ENCODE data around the gene EIF4E2. TPM values are rescaled to one million over a fixed set of nuclear protein-coding genes. Genes with fewer than 3 reads are reported as not detected.
A peak's percentile ranks its signal among the peaks of the same experiment; 100 is the strongest.

Gene EIF4E2
- polyA plus RNA-seq, 4 donors, result 67.9 to 103 (median 88.4) TPM

- Histone ChIP-seq H3K36me3 (ENCODE audit: control insufficient read depth in 3 of 3, insufficient read depth in 2 of 3, low read depth in 1 of 3, low read length in 3 of 3) (no peaks in the 10 kb centered on the region), H3K9me3 (ENCODE audit: control insufficient read depth in 2 of 2, insufficient read depth in 1 of 2, low read depth in 1 of 2, low read length in 1 of 2) (peaks cover 0 to 6% of the 10 kb centered on the region in 2 donors), H3K27me3 (ENCODE audit: control insufficient read depth in 3 of 3, insufficient read depth in 3 of 3, low read length in 3 of 3) (peaks cover 0 to 33% (median 3%) of the 10 kb centered on the region in 3 donors), H3K27ac (ENCODE audit: low read depth in 1 of 3, low read length in 2 of 3) (no peak overlapping the region), H3K4me3 (ENCODE audit: low read depth in 1 of 3, low read length in 3 of 3) (no peak overlapping the region), H3K4me1 (ENCODE audit: control insufficient read depth in 3 of 3, insufficient read depth in 2 of 3, low read depth in 1 of 3, low read length in 2 of 3) (no peaks in the 10 kb centered on the region)
- 56 to 62% (median 56%) methylated on average over 5 of the region's 5 CpGs for WGBS, 3 donors
- peak; percentile 20 to 40 for DNase-seq
- no peak for FAIRE-seq
Observed at GRCh38 chr2:232537079-232537478, 13.4 kb upstream of the EIF4E2 start.

GRCh38 chr2:232537499-232537898 is 13.0 kb upstream of the EIF4E2 start:
- FAIRE-seq, result no peak
- no peak overlapping the region for H3K4me3 ChIP-seq (ENCODE audit: low read depth in 1 of 3, low read length in 3 of 3)
- no peaks in the 10 kb centered on the region for H3K4me1 ChIP-seq (ENCODE audit: control insufficient read depth in 3 of 3, insufficient read depth in 2 of 3, low read depth in 1 of 3, low read length in 2 of 3)
- DNase-seq, result no peak
- H3K27me3 ChIP-seq (ENCODE audit: control insufficient read depth in 3 of 3, insufficient read depth in 3 of 3, low read length in 3 of 3), result peaks cover 0 to 33% (median 3%) of the 10 kb centered on the region in 3 donors
- 40 to 79% (median 61%) methylated on average over 4 of the region's 4 CpGs for WGBS, 3 donors
- peaks cover 0 to 6% of the 10 kb centered on the region in 2 donors for H3K9me3 ChIP-seq (ENCODE audit: control insufficient read depth in 2 of 2, insufficient read depth in 1 of 2, low read depth in 1 of 2, low read length in 1 of 2)
- H3K27ac ChIP-seq (ENCODE audit: low read depth in 1 of 3, low read length in 2 of 3), result no peak overlapping the region
- no peaks in the 10 kb centered on the region for H3K36me3 ChIP-seq (ENCODE audit: control insufficient read depth in 3 of 3, insufficient read depth in 2 of 3, low read depth in 1 of 3, low read length in 3 of 3)

- Histone ChIP-seq H3K4me3 (ENCODE audit: low read depth in 1 of 3, low read length in 3 of 3) (no peak overlapping the region), H3K36me3 (ENCODE audit: control insufficient read depth in 3 of 3, insufficient read depth in 2 of 3, low read depth in 1 of 3, low read length in 3 of 3) (peaks cover 0 to 5% (median 0%) of the 10 kb centered on the region in 3 donors), H3K27ac (ENCODE audit: low read depth in 1 of 3, low read length in 2 of 3) (no peak overlapping the region), H3K4me1 (ENCODE audit: control insufficient read depth in 3 of 3, insufficient read depth in 2 of 3, low read depth in 1 of 3, low read length in 2 of 3) (no peaks in the 10 kb centered on the region), H3K27me3 (ENCODE audit: control insufficient read depth in 3 of 3, insufficient read depth in 3 of 3, low read length in 3 of 3) (peaks cover 0 to 33% (median 3%) of the 10 kb centered on the region in 3 donors), H3K9me3 (ENCODE audit: control insufficient read depth in 2 of 2, insufficient read depth in 1 of 2, low read depth in 1 of 2, low read length in 1 of 2) (peaks cover 0 to 6% of the 10 kb centered on the region in 2 donors)
- 21 to 46% (median 35%) methylated on average over 4 of the region's 4 CpGs for WGBS, 3 donors
- DNase-seq (no peak), FAIRE-seq (no peak)
Observed at GRCh38 chr2:232538671-232539070, 11.8 kb upstream of the EIF4E2 start.

- Histone ChIP-seq H3K9me3 (ENCODE audit: control insufficient read depth in 2 of 2, insufficient read depth in 1 of 2, low read depth in 1 of 2, low read length in 1 of 2) (peaks cover 0 to 6% of the 10 kb centered on the region in 2 donors), H3K4me1 (ENCODE audit: control insufficient read depth in 3 of 3, insufficient read depth in 2 of 3, low read depth in 1 of 3, low read length in 2 of 3) (no peaks in the 10 kb centered on the region), H3K36me3 (ENCODE audit: control insufficient read depth in 3 of 3, insufficient read depth in 2 of 3, low read depth in 1 of 3, low read length in 3 of 3) (peaks cover 0 to 14% (median 0%) of the 10 kb centered on the region in 3 donors), H3K27ac (ENCODE audit: low read depth in 1 of 3, low read length in 2 of 3) (no peak within 1 kb of the TSS), H3K27me3 (ENCODE audit: control insufficient read depth in 3 of 3, insufficient read depth in 3 of 3, low read length in 3 of 3) (peaks cover 0 to 33% (median 3%) of the 10 kb centered on the region in 3 donors), H3K4me3 (ENCODE audit: low read depth in 1 of 3, low read length in 3 of 3) (no peak within 1 kb of the TSS)
- DNase-seq (no peak), FAIRE-seq (no peak)
- 52 to 61% (median 58%) methylated on average over 22 to 23 of the region's 23 CpGs for WGBS, 3 donors
Observed at GRCh38 chr2:232539298-232540231, 10.9 kb upstream of the EIF4E2 start, which contains the start of gene CHRNG. TSS of gene CHRNG (plus strand) at chr2:232539692. CDS start at chr2:232539748, 56 bp downstream.

- Histone ChIP-seq H3K36me3 (ENCODE audit: control insufficient read depth in 3 of 3, insufficient read depth in 2 of 3, low read depth in 1 of 3, low read length in 3 of 3) (peaks cover 0 to 20% (median 0%) of the 10 kb centered on the region in 3 donors), H3K27ac (ENCODE audit: low read depth in 1 of 3, low read length in 2 of 3) (no peak overlapping the region), H3K9me3 (ENCODE audit: control insufficient read depth in 2 of 2, insufficient read depth in 1 of 2, low read depth in 1 of 2, low read length in 1 of 2) (peaks cover 0 to 10% of the 10 kb centered on the region in 2 donors), H3K4me3 (ENCODE audit: low read depth in 1 of 3, low read length in 3 of 3) (no peak overlapping the region), H3K27me3 (ENCODE audit: control insufficient read depth in 3 of 3, insufficient read depth in 3 of 3, low read length in 3 of 3) (peaks cover 0 to 30% (median 3%) of the 10 kb centered on the region in 3 donors), H3K4me1 (ENCODE audit: control insufficient read depth in 3 of 3, insufficient read depth in 2 of 3, low read depth in 1 of 3, low read length in 2 of 3) (no peaks in the 10 kb centered on the region)
- no peak for FAIRE-seq
- DNase-seq, result no peak
- 64 to 77% (median 67%) methylated on average over 17 of the region's 17 CpGs for WGBS, 3 donors
Observed at GRCh38 chr2:232540441-232541041, 9.9 kb upstream of the EIF4E2 start.

GRCh38 chr2:232541195-232541960 is 9.1 kb upstream of the EIF4E2 start:
- WGBS, 3 donors, result 41 to 59% (median 56%) methylated on average over 19 of the region's 19 CpGs
- no peak for FAIRE-seq

GRCh38 chr2:232541961-232542714 is 8.4 kb upstream of the EIF4E2 start:
- H3K27me3 ChIP-seq (ENCODE audit: control insufficient read depth in 3 of 3, insufficient read depth in 3 of 3, low read length in 3 of 3), result peaks cover 0 to 23% (median 0%) of the 10 kb centered on the region in 3 donors
- FAIRE-seq (no peak), DNase-seq (no peak)
- H3K27ac ChIP-seq (ENCODE audit: low read depth in 1 of 3, low read length in 2 of 3), result no peak overlapping the region
- H3K9me3 ChIP-seq (ENCODE audit: control insufficient read depth in 2 of 2, insufficient read depth in 1 of 2, low read depth in 1 of 2, low read length in 1 of 2), result peaks cover 0 to 11% of the 10 kb centered on the region in 2 donors
- WGBS, 3 donors, result 47 to 66% (median 57%) methylated on average over 9 of the region's 9 CpGs
- H3K36me3 ChIP-seq (ENCODE audit: control insufficient read depth in 3 of 3, insufficient read depth in 2 of 3, low read depth in 1 of 3, low read length in 3 of 3), result peaks cover 0 to 31% (median 0%) of the 10 kb centered on the region in 3 donors
- H3K4me3 ChIP-seq (ENCODE audit: low read depth in 1 of 3, low read length in 3 of 3), result no peak overlapping the region
- no peaks in the 10 kb centered on the region for H3K4me1 ChIP-seq (ENCODE audit: control insufficient read depth in 3 of 3, insufficient read depth in 2 of 3, low read depth in 1 of 3, low read length in 2 of 3)

More at GRCh38 chr2:232541195-232541960, 9.1 kb upstream of the EIF4E2 start:
- Histone ChIP-seq H3K4me3 (ENCODE audit: low read depth in 1 of 3, low read length in 3 of 3) (no peak overlapping the region), H3K36me3 (ENCODE audit: control insufficient read depth in 3 of 3, insufficient read depth in 2 of 3, low read depth in 1 of 3, low read length in 3 of 3) (peaks cover 0 to 25% (median 0%) of the 10 kb centered on the region in 3 donors), H3K27ac (ENCODE audit: low read depth in 1 of 3, low read length in 2 of 3) (no peak overlapping the region), H3K27me3 (ENCODE audit: control insufficient read depth in 3 of 3, insufficient read depth in 3 of 3, low read length in 3 of 3) (peaks cover 0 to 23% (median 2%) of the 10 kb centered on the region in 3 donors), H3K9me3 (ENCODE audit: control insufficient read depth in 2 of 2, insufficient read depth in 1 of 2, low read depth in 1 of 2, low read length in 1 of 2) (peaks cover 0 to 9% of the 10 kb centered on the region in 2 donors), H3K4me1 (ENCODE audit: control insufficient read depth in 3 of 3, insufficient read depth in 2 of 3, low read depth in 1 of 3, low read length in 2 of 3) (no peaks in the 10 kb centered on the region)
- peak in 1 of 2 donors; percentile 28 for DNase-seq

Data from small intestine (tissue), 7 donors.